ENCODE results near the gene TBCD. TPM values are rescaled to one million over a fixed set of nuclear protein-coding genes. Genes with fewer than 3 reads are reported as not detected.

TBCD gene
- total and polyA plus RNA-seq, 2 donors, result 140 to 292 TPM

GRCh38 chr17:82790391-82790790, 38.5 kb downstream of the TBCD start:
- WGBS, result 99% methylated on average over 13 of the region's 13 CpGs
- Histone ChIP-seq H3K9me3 (ENCODE audit: control insufficient read depth in 2 of 2, insufficient read depth in 1 of 2, low read length in 1 of 2) (no peaks in the 10 kb centered on the region), H3K27ac (ENCODE audit: low read depth in 1 of 2, low read length in 1 of 2) (no peak overlapping the region), H3K36me3 (ENCODE audit: control insufficient read depth in 2 of 2, insufficient read depth in 2 of 2, low read length in 1 of 2) (peaks cover 10 to 32% of the 10 kb centered on the region in 2 donors), H3K27me3 (ENCODE audit: control insufficient read depth in 2 of 2, insufficient read depth in 1 of 2, low read length in 1 of 2) (no peaks in the 10 kb centered on the region), H3K4me1 (ENCODE audit: control insufficient read depth in 2 of 2, insufficient read depth in 2 of 2, low read length in 2 of 2) (peaks cover 6 to 32% of the 10 kb centered on the region in 2 donors), H3K4me3 (ENCODE audit: low read length in 2 of 2) (no peak overlapping the region)
- DNase-seq (ENCODE audit: low read depth in 6 of 9, low spot score in 9 of 9), result no peak

- DNase-seq (ENCODE audit: low read depth in 6 of 9, low spot score in 9 of 9), result no peak
- Histone ChIP-seq H3K4me3 (ENCODE audit: low read length in 2 of 2) (no peak overlapping the region), H3K9me3 (ENCODE audit: control insufficient read depth in 2 of 2, insufficient read depth in 1 of 2, low read length in 1 of 2) (no peaks in the 10 kb centered on the region), H3K27ac (ENCODE audit: low read depth in 1 of 2, low read length in 1 of 2) (no peak overlapping the region), H3K27me3 (ENCODE audit: control insufficient read depth in 2 of 2, insufficient read depth in 1 of 2, low read length in 1 of 2) (no peaks in the 10 kb centered on the region), H3K4me1 (ENCODE audit: control insufficient read depth in 2 of 2, insufficient read depth in 2 of 2, low read length in 2 of 2) (peaks cover 6 to 30% of the 10 kb centered on the region in 2 donors), H3K36me3 (ENCODE audit: control insufficient read depth in 2 of 2, insufficient read depth in 2 of 2, low read length in 1 of 2) (peaks cover 7 to 38% of the 10 kb centered on the region in 2 donors)
- 97% methylated on average over 12 of the region's 12 CpGs for WGBS
Measured at GRCh38 chr17:82791532-82791931, 39.7 kb downstream of the TBCD start.

- Histone ChIP-seq H3K4me1 (ENCODE audit: control insufficient read depth in 2 of 2, insufficient read depth in 2 of 2, low read length in 2 of 2) (peaks cover 0 to 10% of the 10 kb centered on the region in 2 donors), H3K9me3 (ENCODE audit: control insufficient read depth in 2 of 2, insufficient read depth in 1 of 2, low read length in 1 of 2) (no peaks in the 10 kb centered on the region), H3K36me3 (ENCODE audit: control insufficient read depth in 2 of 2, insufficient read depth in 2 of 2, low read length in 1 of 2) (peaks cover 10 to 44% of the 10 kb centered on the region in 2 donors), H3K4me3 (ENCODE audit: low read length in 2 of 2) (no peak overlapping the region), H3K27ac (ENCODE audit: low read depth in 1 of 2, low read length in 1 of 2) (no peak overlapping the region), H3K27me3 (ENCODE audit: control insufficient read depth in 2 of 2, insufficient read depth in 1 of 2, low read length in 1 of 2) (no peaks in the 10 kb centered on the region)
- DNase-seq (ENCODE audit: low read depth in 6 of 9, low spot score in 9 of 9), result no peak
- 94% methylated on average over 15 of the region's 15 CpGs for WGBS
Measured at GRCh38 chr17:82793974-82794630, 42.2 kb downstream of the TBCD start.

- no peak for DNase-seq (ENCODE audit: low read depth in 6 of 9, low spot score in 9 of 9)
- Histone ChIP-seq H3K27me3 (ENCODE audit: control insufficient read depth in 2 of 2, insufficient read depth in 1 of 2, low read length in 1 of 2) (no peaks in the 10 kb centered on the region), H3K9me3 (ENCODE audit: control insufficient read depth in 2 of 2, insufficient read depth in 1 of 2, low read length in 1 of 2) (no peaks in the 10 kb centered on the region), H3K27ac (ENCODE audit: low read depth in 1 of 2, low read length in 1 of 2) (no peak overlapping the region), H3K36me3 (ENCODE audit: control insufficient read depth in 2 of 2, insufficient read depth in 2 of 2, low read length in 1 of 2) (peaks cover 10 to 46% of the 10 kb centered on the region in 2 donors), H3K4me1 (ENCODE audit: control insufficient read depth in 2 of 2, insufficient read depth in 2 of 2, low read length in 2 of 2) (peaks cover 0 to 4% of the 10 kb centered on the region in 2 donors), H3K4me3 (ENCODE audit: low read length in 2 of 2) (no peak overlapping the region)
- WGBS, result 97% methylated on average over 18 of the region's 18 CpGs
Measured at GRCh38 chr17:82794781-82795482, 43.1 kb downstream of the TBCD start.

DNA sequence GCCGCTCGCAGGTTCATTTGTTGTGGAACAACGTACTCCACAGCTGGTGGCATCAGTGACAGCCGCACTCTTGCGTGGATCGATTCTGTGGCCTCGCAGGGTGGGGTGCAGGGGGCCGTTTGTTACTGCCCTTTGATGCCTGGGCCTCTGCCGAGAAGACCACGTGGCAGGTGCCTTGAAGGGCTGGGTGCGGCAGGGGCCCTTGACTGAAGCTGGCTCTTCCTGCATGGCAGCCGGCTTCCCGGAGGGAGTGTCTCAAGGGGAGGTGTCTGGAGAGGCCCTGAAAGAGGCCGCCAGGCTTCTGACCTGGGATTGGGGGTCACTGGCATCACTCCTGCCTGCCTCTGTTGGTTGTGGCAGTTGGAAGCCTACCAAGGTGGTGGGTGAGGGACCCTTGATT, 43.8 kb downstream of the TBCD start:
- peak overlapping the region; percentile 18 to 29 for H3K27ac ChIP-seq (ENCODE audit: low read depth in 1 of 2, low read length in 1 of 2)
- H3K4me1 ChIP-seq (ENCODE audit: control insufficient read depth in 2 of 2, insufficient read depth in 2 of 2, low read length in 2 of 2), result peaks cover 0 to 4% of the 10 kb centered on the region in 2 donors
- no peak for DNase-seq (ENCODE audit: low read depth in 6 of 9, low spot score in 9 of 9)
- no peak overlapping the region for H3K4me3 ChIP-seq (ENCODE audit: low read length in 2 of 2)
- no peaks in the 10 kb centered on the region for H3K27me3 ChIP-seq (ENCODE audit: control insufficient read depth in 2 of 2, insufficient read depth in 1 of 2, low read length in 1 of 2)
- H3K36me3 ChIP-seq (ENCODE audit: control insufficient read depth in 2 of 2, insufficient read depth in 2 of 2, low read length in 1 of 2), result peaks cover 17 to 49% of the 10 kb centered on the region in 2 donors
- 96% methylated on average over 14 of the region's 14 CpGs for WGBS
- H3K9me3 ChIP-seq (ENCODE audit: control insufficient read depth in 2 of 2, insufficient read depth in 1 of 2, low read length in 1 of 2), result peaks cover 0 to 4% of the 10 kb centered on the region in 2 donors

DNA sequence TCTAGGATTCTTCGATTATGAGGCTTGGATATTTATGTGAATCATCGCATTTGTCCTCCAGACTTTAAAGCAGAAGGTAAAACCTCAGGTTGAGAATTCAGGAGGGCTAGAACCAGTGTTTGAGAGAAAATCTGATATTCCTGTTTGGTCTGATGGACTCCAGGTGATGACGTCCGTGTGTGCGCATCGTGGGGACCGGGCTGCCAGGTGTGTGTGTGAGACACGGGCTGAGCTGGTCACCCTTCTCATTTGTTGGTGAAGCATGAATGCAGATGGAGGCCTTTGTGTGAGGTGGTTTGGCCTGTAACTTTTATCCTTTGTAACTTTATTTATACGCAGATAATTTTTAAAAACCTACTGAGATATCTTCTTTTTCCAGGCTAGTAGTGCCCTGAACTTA, 45.2 kb downstream of the TBCD start:
- no peaks in the 10 kb centered on the region for H3K27me3 ChIP-seq (ENCODE audit: control insufficient read depth in 2 of 2, insufficient read depth in 1 of 2, low read length in 1 of 2)
- H3K4me1 ChIP-seq (ENCODE audit: control insufficient read depth in 2 of 2, insufficient read depth in 2 of 2, low read length in 2 of 2), result peaks cover 0 to 4% of the 10 kb centered on the region in 2 donors
- no peak overlapping the region for H3K4me3 ChIP-seq (ENCODE audit: low read length in 2 of 2)
- H3K9me3 ChIP-seq (ENCODE audit: control insufficient read depth in 2 of 2, insufficient read depth in 1 of 2, low read length in 1 of 2), result peaks cover 0 to 13% of the 10 kb centered on the region in 2 donors
- WGBS, result 97% methylated on average over 9 of the region's 9 CpGs
- DNase-seq (ENCODE audit: low read depth in 6 of 9, low spot score in 9 of 9), result no peak
- H3K36me3 ChIP-seq (ENCODE audit: control insufficient read depth in 2 of 2, insufficient read depth in 2 of 2, low read length in 1 of 2), result peaks cover 19 to 51% of the 10 kb centered on the region in 2 donors
- no peak overlapping the region for H3K27ac ChIP-seq (ENCODE audit: low read depth in 1 of 2, low read length in 1 of 2)

DNA sequence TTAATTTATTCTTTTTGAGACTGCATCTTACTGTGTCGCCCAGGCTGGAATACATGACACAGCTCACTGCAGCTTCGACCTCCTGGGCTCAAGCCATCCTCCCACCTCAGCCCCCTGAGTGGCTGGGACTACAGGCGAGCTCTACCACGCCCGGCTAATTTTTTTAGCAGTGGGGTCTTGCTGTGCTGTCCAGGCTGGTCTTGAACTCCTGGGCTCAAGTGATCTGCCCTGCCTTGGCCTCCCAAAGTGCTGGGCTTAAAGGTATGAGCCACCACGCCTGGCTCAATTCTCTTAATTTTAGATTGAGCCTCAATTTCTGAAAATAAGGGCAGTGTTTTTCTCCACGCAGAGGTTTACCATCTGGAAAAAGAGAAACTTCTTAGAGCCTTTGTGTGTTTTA, 46.9 kb downstream of the TBCD start:
- H3K27ac ChIP-seq (ENCODE audit: low read depth in 1 of 2, low read length in 1 of 2), result no peak overlapping the region
- no peak overlapping the region for H3K4me3 ChIP-seq (ENCODE audit: low read length in 2 of 2)
- WGBS, result 98% methylated on average over 7 of the region's 7 CpGs
- H3K36me3 ChIP-seq (ENCODE audit: control insufficient read depth in 2 of 2, insufficient read depth in 2 of 2, low read length in 1 of 2), result peaks cover 19 to 44% of the 10 kb centered on the region in 2 donors
- no peaks in the 10 kb centered on the region for H3K27me3 ChIP-seq (ENCODE audit: control insufficient read depth in 2 of 2, insufficient read depth in 1 of 2, low read length in 1 of 2)
- H3K9me3 ChIP-seq (ENCODE audit: control insufficient read depth in 2 of 2, insufficient read depth in 1 of 2, low read length in 1 of 2), result peaks cover 0 to 13% of the 10 kb centered on the region in 2 donors
- peaks cover 0 to 13% of the 10 kb centered on the region in 2 donors for H3K4me1 ChIP-seq (ENCODE audit: control insufficient read depth in 2 of 2, insufficient read depth in 2 of 2, low read length in 2 of 2)
- no peak for DNase-seq (ENCODE audit: low read depth in 6 of 9, low spot score in 9 of 9)

GRCh38 chr17:82799591-82799990, 47.7 kb downstream of the TBCD start:
- peaks cover 19 to 40% of the 10 kb centered on the region in 2 donors for H3K36me3 ChIP-seq (ENCODE audit: control insufficient read depth in 2 of 2, insufficient read depth in 2 of 2, low read length in 1 of 2)
- H3K4me3 ChIP-seq (ENCODE audit: low read length in 2 of 2), result no peak overlapping the region
- no peaks in the 10 kb centered on the region for H3K27me3 ChIP-seq (ENCODE audit: control insufficient read depth in 2 of 2, insufficient read depth in 1 of 2, low read length in 1 of 2)
- WGBS, result 97% methylated on average over 16 of the region's 16 CpGs
- no peak overlapping the region for H3K27ac ChIP-seq (ENCODE audit: low read depth in 1 of 2, low read length in 1 of 2)
- H3K9me3 ChIP-seq (ENCODE audit: control insufficient read depth in 2 of 2, insufficient read depth in 1 of 2, low read length in 1 of 2), result peaks cover 0 to 13% of the 10 kb centered on the region in 2 donors
- peaks cover 0 to 18% of the 10 kb centered on the region in 2 donors for H3K4me1 ChIP-seq (ENCODE audit: control insufficient read depth in 2 of 2, insufficient read depth in 2 of 2, low read length in 2 of 2)
- no peak for DNase-seq (ENCODE audit: low read depth in 6 of 9, low spot score in 9 of 9)

DNA sequence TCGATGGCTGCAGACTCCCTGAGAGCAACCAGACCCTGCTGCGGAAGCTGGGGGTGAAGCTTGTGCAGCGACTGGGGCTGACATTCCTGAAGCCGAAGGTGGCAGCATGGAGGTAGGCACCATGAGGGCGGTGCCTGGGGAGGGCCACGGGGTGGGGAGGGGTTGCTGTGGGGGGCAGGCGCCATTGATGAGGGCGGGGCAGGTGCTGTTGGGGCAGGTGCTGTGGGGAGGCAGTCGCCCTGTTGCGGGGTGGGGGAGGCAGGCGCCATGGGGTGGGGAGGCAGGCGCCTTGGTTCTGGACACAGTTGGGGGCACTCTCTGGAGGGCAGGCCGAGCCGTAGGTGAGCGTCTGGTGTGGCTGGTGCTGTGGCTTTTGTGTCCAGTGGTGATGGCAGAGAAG, 49.0 kb downstream of the TBCD start:
- no peak for DNase-seq (ENCODE audit: low read depth in 6 of 9, low spot score in 9 of 9)
- WGBS, result 98% methylated on average over 15 of the region's 15 CpGs

More for the DNA sequence above, 49.0 kb downstream of the TBCD start:
- Histone ChIP-seq H3K9me3 (ENCODE audit: control insufficient read depth in 2 of 2, insufficient read depth in 1 of 2, low read length in 1 of 2) (peaks cover 0 to 13% of the 10 kb centered on the region in 2 donors), H3K27me3 (ENCODE audit: control insufficient read depth in 2 of 2, insufficient read depth in 1 of 2, low read length in 1 of 2) (no peaks in the 10 kb centered on the region), H3K36me3 (ENCODE audit: control insufficient read depth in 2 of 2, insufficient read depth in 2 of 2, low read length in 1 of 2) (peaks cover 28 to 35% of the 10 kb centered on the region in 2 donors), H3K4me3 (ENCODE audit: low read length in 2 of 2) (no peak overlapping the region), H3K27ac (ENCODE audit: low read depth in 1 of 2, low read length in 1 of 2) (no peak overlapping the region), H3K4me1 (ENCODE audit: control insufficient read depth in 2 of 2, insufficient read depth in 2 of 2, low read length in 2 of 2) (peaks cover 0 to 22% of the 10 kb centered on the region in 2 donors)
